ENCODE results near the gene GAS7.
"Not testable (repeated sequence)": the region's sequence is repeated elsewhere in the genome, so short reads cannot be mapped to it uniquely, and the experiment has no call there.

Gene GAS7

GRCh38 chr17:9941305-9941704 is 257.1 kb downstream of the GAS7 start:
- DNase-seq (ENCODE audit: low read depth) = no peak

- DNase-seq (ENCODE audit: low read depth) = no peak
These were observed 257.6 kb downstream of the GAS7 start for GRCh38 chr17:9940841-9941240.

GRCh38 chr17:9938764-9939163 is 259.6 kb downstream of the GAS7 start:
- DNase-seq (ENCODE audit: low read depth) = no peak

DNA sequence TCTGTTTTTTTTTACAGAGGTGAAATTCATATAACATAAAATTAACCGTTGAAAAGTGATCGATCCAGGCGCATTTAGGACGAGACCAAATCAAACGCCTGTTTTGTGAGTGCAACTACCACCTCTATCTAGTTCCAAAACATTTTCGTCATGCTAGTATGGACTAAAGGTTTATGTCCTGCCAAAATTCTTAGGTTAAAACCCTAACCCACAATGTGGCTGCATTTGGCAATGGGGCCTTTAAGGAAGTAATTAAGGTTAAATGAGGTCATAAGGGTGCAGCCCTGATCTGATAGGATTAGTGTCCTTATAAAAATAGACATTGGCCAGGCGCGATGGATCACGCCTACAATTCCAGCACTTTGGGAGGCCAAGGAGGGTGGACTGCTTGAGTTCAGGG is 260.5 kb downstream of the GAS7 start:
- no peak for DNase-seq (ENCODE audit: low read depth)

GRCh38 chr17:9937241-9937761 is 261.1 kb downstream of the GAS7 start:
- no peak for DNase-seq (ENCODE audit: low read depth)

DNA sequence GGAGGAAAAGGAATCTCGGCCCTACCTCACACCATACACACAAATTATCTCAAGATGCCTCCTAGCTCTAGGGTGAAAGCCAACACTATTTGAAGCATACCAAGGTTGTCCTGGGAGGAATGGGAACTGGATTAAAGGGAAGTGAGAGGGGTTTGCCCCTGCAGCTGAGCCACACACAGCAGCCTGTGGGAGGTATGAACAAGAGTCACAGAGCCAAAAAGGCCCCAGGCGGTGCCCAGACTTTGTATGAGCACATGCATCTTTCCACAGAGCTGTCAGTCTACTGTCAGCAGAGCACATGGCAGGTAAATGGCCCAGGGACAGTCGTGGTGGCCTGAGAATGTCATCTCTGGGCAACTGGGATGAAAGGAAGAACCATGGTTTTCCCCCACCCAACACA is 262.3 kb downstream of the GAS7 start:
- no peak for DNase-seq (ENCODE audit: low read depth)

DNA sequence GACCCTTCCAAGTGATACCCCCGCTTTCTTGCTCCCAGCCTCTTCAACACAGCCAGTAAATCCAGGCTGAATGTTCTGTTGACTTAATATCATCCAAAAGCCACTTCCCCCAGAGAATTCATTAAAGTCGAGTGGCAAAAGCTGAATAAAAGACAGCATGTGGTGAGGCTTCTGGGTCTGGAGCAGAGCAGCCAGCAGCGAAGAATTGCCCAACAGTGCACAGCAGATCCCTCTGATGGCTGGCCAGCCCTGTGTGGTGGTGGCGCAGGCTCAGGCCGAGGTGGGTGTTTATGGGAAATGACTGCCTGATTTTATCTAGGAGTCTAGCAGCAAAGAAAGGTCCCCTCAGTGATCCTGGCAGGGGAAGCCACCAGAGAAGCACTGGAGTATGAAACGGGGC is 263.0 kb downstream of the GAS7 start:
- DNase-seq (ENCODE audit: low read depth) = no peak

DNA sequence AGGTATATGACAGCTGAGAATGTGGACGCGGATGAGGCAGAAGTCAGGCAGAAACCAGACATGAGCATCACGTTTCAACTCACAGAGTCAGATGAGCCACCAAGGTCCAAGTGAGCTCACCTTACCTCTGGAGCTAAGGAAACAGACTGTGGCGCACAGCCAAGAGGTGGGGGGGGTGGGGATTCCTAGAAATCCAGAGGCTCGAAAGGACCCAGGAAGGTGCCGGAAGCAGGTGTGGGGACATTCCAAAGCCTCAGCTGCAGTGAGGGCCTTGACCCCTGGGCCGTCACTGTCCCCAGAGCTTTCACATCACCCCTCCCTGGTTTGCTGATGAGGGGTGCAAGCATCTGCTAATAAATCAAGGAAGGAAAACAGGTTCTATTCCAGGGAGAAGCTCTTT is 264.1 kb downstream of the GAS7 start:
- no peak for DNase-seq (ENCODE audit: low read depth)

GRCh38 chr17:9932491-9932890 is 265.9 kb downstream of the GAS7 start:
- no peak for DNase-seq (ENCODE audit: low read depth)

- DNase-seq (ENCODE audit: low read depth) = no peak
These were observed 267.2 kb downstream of the GAS7 start for GRCh38 chr17:9931144-9931741.

DNA sequence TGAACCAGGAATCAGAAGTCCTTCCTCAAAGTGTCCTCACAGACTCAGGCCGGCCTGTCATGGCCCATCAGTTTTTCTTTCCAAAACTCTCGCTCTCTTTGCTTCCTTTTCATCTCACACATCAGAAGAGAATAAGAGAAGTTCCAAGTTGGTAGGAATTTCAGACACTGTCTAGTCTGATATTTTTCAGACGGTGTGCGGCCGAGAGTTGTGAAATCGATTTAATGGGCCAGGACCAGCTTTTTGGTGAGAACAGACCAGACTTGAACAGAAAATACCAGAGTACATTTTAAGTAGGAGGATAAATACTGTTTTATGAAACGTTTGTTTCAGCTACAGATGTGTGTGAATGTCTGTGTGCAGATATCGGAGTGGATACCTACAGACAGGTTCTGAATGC is 268.5 kb downstream of the GAS7 start:
- no peak for DNase-seq (ENCODE audit: low read depth)

DNA sequence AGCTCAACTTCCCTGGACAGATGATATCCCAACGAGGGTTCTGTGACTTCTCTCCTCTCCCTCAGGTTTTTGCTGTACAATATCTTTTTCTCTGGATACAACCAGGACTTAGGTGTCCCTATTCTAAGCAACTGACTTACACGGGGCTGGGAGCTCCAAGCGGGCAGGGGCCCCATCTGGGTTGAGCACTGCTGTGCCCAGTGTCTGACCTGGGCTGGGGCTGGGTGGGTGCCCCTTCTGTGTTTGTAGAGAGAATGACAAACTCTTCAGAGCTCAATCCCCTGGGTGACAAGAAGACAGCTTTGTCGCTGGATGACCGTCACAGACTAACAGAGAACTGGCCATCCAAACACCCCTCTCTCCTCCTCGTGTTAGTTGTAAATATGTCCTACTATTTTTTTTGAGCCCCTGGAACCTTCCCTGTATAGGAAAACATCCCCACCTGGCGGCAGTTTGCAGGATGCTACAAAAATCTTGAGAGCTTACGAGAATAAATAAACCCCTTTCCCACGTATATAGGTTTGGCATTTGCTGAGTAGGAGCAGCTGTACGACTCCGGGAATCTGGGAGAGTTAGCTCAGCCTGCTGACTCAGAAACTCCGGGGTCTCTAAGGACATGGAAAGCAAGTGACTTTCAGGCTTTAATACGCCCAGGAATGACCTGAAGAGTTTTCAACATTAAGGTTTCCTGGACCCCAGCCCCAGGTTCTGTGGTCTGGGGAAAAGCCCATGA is 269.6 kb downstream of the GAS7 start:
- no peak for DNase-seq (ENCODE audit: low read depth)

GRCh38 chr17:9926150-9926804 is 272.1 kb downstream of the GAS7 start:
- DNase-seq (ENCODE audit: low read depth) = no peak

- no peak for DNase-seq (ENCODE audit: low read depth)
These were observed 272.9 kb downstream of the GAS7 start for GRCh38 chr17:9925457-9925856.

DNA sequence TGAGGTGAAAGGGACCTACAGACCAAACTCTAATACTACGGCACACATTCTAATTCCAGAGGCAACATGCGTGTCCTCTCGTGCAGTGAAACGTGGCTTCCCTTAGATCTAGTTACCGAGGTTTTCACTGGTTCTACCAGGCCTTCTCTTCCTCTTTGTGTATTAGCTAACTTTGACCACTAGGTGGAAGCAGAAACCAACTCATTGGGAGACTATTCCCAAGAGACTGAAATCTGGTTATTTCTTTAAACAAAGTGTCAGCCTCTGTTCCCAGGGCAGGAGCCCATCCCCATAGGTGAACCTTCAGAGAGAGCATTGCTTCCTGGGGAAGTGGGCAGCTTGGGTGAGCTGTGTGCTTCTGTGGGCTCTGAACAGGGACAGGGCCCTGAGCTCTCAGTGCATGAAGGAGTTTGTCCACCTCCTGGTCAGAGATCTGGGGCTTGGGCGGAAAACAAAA is 273.6 kb downstream of the GAS7 start:
- no peak for DNase-seq (ENCODE audit: low read depth)

GRCh38 chr17:9922012-9922848 is 276.2 kb downstream of the GAS7 start:
- no peak for DNase-seq (ENCODE audit: low read depth)

GRCh38 chr17:9921216-9921615 is 277.2 kb downstream of the GAS7 start:
- not testable (repeated sequence) for DNase-seq (ENCODE audit: low read depth)

DNA sequence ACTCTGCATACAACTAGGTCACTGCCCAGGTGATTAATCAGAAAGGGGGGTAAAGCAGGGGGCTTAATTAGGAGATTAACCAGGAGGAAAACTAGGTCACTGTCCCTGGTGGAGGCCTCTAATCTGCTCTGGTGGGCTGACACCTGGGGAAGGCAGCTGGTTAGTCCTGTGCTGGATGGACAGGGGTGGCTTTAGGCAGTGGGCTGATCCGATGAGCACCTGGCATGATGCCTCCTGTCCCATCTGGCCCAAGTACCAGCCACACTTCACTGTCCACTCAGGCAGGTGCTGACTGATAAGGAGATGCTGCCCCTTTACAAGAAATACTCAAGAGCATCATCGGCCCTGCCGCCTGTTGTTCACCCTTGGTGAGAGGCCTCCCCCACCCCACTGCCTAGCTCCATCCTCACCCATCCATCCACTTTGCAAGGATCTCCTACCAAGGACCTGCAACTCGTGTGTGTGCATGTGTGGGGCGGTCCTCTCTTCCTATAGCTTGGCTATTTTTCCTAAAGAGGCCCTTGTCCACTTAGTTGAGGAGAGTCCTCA is 279.5 kb downstream of the GAS7 start:
- no peak for DNase-seq (ENCODE audit: low read depth)

DNA sequence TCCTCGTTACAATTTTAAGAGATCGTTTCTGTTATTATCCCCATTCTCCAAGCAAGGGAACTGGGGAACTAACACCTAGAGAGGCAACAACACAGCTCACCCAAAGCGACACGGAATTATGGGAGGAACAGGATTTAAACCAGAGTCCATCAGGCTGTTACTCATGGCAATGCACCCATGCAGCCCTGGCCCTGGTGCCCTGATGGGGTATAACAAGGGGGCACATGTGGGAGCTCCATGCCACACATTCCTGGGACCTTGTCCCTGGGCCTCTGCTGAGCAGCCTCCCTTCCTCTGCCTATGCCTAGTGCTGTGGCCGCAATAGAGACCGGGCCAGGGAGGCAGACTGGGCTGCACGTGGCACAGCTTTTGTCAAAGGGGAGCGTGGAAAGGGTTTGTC is 280.1 kb downstream of the GAS7 start:
- no peak for DNase-seq (ENCODE audit: low read depth)

GRCh38 chr17:9917801-9918200 is 280.6 kb downstream of the GAS7 start:
- no peak for DNase-seq (ENCODE audit: low read depth)

- DNase-seq (ENCODE audit: low read depth) = no peak
These were observed 281.3 kb downstream of the GAS7 start for GRCh38 chr17:9917131-9917530.

DNA sequence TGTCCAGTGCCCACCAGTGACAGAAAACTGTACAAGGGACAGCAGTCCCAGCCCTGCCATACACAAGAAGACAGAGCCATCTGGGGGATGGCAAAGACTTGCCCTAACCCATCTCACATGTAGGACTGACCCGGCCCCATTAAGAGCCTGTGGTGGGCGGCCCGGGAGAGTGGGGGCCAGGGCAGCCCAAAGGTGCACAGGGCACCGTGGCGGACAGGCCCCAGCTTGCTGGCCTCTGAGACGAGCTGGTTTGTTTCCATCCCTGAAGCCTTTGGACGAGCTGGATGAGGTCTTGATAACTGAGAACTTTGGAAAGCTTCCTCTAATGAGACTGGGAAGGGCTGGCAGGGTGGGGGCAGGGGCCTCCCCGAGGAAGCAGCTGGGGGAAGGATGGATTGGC is 282.3 kb downstream of the GAS7 start:
- no peak for DNase-seq (ENCODE audit: low read depth)
